ENCODE measurements around the gene CBL.

CBL gene

GRCh38 chr11:119285431-119285830 is 79.3 kb downstream of the CBL start:
- Histone ChIP-seq H3K36me3 (ENCODE audit: control insufficient read depth, insufficient read depth, low read length) (peaks cover 7% of the 10 kb centered on the region), H3K9me3 (ENCODE audit: control insufficient read depth, low read length) (no peaks in the 10 kb centered on the region), H3K27ac (ENCODE audit: insufficient read depth, low read depth, low read length, poor library complexity, severe bottlenecking) (no peak overlapping the region), H3K4me3 (ENCODE audit: insufficient read depth, low read depth, low read length) (no peak overlapping the region), H3K27me3 (ENCODE audit: control insufficient read depth, insufficient read depth, low read length, poor library complexity, severe bottlenecking) (no peaks in the 10 kb centered on the region), H3K4me1 (ENCODE audit: control insufficient read depth, insufficient read depth, low read length) (no peaks in the 10 kb centered on the region)
- WGBS, 2 experiments = 93 to 96% methylated on average over 9 of the region's 9 CpGs

DNA sequence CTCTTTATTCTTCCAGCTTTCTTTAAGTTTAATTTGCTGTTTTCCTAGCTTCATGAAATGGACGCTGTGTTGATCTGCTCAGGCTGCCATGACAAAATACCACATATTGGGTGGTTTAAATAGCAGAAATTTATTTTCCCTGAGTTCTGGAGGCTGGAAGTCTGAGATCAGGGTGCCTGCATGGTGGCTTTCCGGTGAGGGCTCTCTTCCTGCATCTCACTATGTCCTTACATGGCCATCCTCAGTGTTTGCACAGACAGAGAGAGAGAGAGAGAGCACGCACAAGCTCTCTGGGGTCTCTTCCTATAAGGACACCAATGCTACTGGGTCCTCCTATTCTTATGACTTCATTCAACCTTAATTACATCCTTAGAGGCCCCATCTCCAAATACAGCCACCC is 82.1 kb downstream of the CBL start:
- Histone ChIP-seq H3K36me3 (ENCODE audit: control insufficient read depth, insufficient read depth, low read length) (peaks cover 14% of the 10 kb centered on the region), H3K9me3 (ENCODE audit: control insufficient read depth, low read length) (no peaks in the 10 kb centered on the region), H3K27me3 (ENCODE audit: control insufficient read depth, insufficient read depth, low read length, poor library complexity, severe bottlenecking) (no peaks in the 10 kb centered on the region), H3K4me1 (ENCODE audit: control insufficient read depth, insufficient read depth, low read length) (no peaks in the 10 kb centered on the region), H3K27ac (ENCODE audit: insufficient read depth, low read depth, low read length, poor library complexity, severe bottlenecking) (no peak overlapping the region), H3K4me3 (ENCODE audit: insufficient read depth, low read depth, low read length) (no peak overlapping the region)
- 91 to 97% methylated on average over 2 to 3 of the region's 3 CpGs for WGBS, 2 experiments

GRCh38 chr11:119290894-119291497 is 84.9 kb downstream of the CBL start:
- Histone ChIP-seq H3K27me3 (ENCODE audit: control insufficient read depth, insufficient read depth, low read length, poor library complexity, severe bottlenecking) (no peaks in the 10 kb centered on the region), H3K9me3 (ENCODE audit: control insufficient read depth, low read length) (no peaks in the 10 kb centered on the region), H3K4me1 (ENCODE audit: control insufficient read depth, insufficient read depth, low read length) (no peaks in the 10 kb centered on the region), H3K27ac (ENCODE audit: insufficient read depth, low read depth, low read length, poor library complexity, severe bottlenecking) (no peak overlapping the region), H3K36me3 (ENCODE audit: control insufficient read depth, insufficient read depth, low read length) (peaks cover 8% of the 10 kb centered on the region), H3K4me3 (ENCODE audit: insufficient read depth, low read depth, low read length) (no peak overlapping the region)
- WGBS, 2 experiments = 92 to 94% methylated on average over 10 of the region's 10 CpGs

- H3K27me3 ChIP-seq (ENCODE audit: control insufficient read depth, insufficient read depth, low read length, poor library complexity, severe bottlenecking) = no peaks in the 10 kb centered on the region
- H3K4me3 ChIP-seq (ENCODE audit: insufficient read depth, low read depth, low read length) = no peak overlapping the region
- H3K9me3 ChIP-seq (ENCODE audit: control insufficient read depth, low read length) = no peaks in the 10 kb centered on the region
- no peak overlapping the region for H3K27ac ChIP-seq (ENCODE audit: insufficient read depth, low read depth, low read length, poor library complexity, severe bottlenecking)
- 93 to 94% methylated on average over 3 of the region's 3 CpGs for WGBS, 2 experiments
- H3K36me3 ChIP-seq (ENCODE audit: control insufficient read depth, insufficient read depth, low read length) = peaks cover 20% of the 10 kb centered on the region
- H3K4me1 ChIP-seq (ENCODE audit: control insufficient read depth, insufficient read depth, low read length) = no peaks in the 10 kb centered on the region
Observed at GRCh38 chr11:119293461-119293860, 87.3 kb downstream of the CBL start.

GRCh38 chr11:119295178-119295577 is 89.0 kb downstream of the CBL start:
- peaks cover 27% of the 10 kb centered on the region for H3K36me3 ChIP-seq (ENCODE audit: control insufficient read depth, insufficient read depth, low read length)
- H3K4me1 ChIP-seq (ENCODE audit: control insufficient read depth, insufficient read depth, low read length) = no peaks in the 10 kb centered on the region
- H3K27me3 ChIP-seq (ENCODE audit: control insufficient read depth, insufficient read depth, low read length, poor library complexity, severe bottlenecking) = no peaks in the 10 kb centered on the region
- no peaks in the 10 kb centered on the region for H3K9me3 ChIP-seq (ENCODE audit: control insufficient read depth, low read length)
- H3K27ac ChIP-seq (ENCODE audit: insufficient read depth, low read depth, low read length, poor library complexity, severe bottlenecking) = no peak overlapping the region
- H3K4me3 ChIP-seq (ENCODE audit: insufficient read depth, low read depth, low read length) = no peak overlapping the region
- WGBS, 2 experiments = 77 to 82% methylated on average over 3 of the region's 3 CpGs

- no peak overlapping the region for H3K4me3 ChIP-seq (ENCODE audit: insufficient read depth, low read depth, low read length)
- no peaks in the 10 kb centered on the region for H3K27me3 ChIP-seq (ENCODE audit: control insufficient read depth, insufficient read depth, low read length, poor library complexity, severe bottlenecking)
- H3K27ac ChIP-seq (ENCODE audit: insufficient read depth, low read depth, low read length, poor library complexity, severe bottlenecking) = no peak overlapping the region
- no peaks in the 10 kb centered on the region for H3K9me3 ChIP-seq (ENCODE audit: control insufficient read depth, low read length)
- peaks cover 19% of the 10 kb centered on the region for H3K36me3 ChIP-seq (ENCODE audit: control insufficient read depth, insufficient read depth, low read length)
- H3K4me1 ChIP-seq (ENCODE audit: control insufficient read depth, insufficient read depth, low read length) = no peaks in the 10 kb centered on the region
- 97% methylated on average over 3 of the region's 3 CpGs for WGBS, 2 experiments
Observed at GRCh38 chr11:119297938-119298337, 91.8 kb downstream of the CBL start.

GRCh38 chr11:119298726-119299125 is 92.6 kb downstream of the CBL start:
- Histone ChIP-seq H3K36me3 (ENCODE audit: control insufficient read depth, insufficient read depth, low read length) (peaks cover 19% of the 10 kb centered on the region), H3K27ac (ENCODE audit: insufficient read depth, low read depth, low read length, poor library complexity, severe bottlenecking) (no peak overlapping the region), H3K4me3 (ENCODE audit: insufficient read depth, low read depth, low read length) (no peak overlapping the region), H3K4me1 (ENCODE audit: control insufficient read depth, insufficient read depth, low read length) (no peaks in the 10 kb centered on the region), H3K9me3 (ENCODE audit: control insufficient read depth, low read length) (no peaks in the 10 kb centered on the region), H3K27me3 (ENCODE audit: control insufficient read depth, insufficient read depth, low read length, poor library complexity, severe bottlenecking) (no peaks in the 10 kb centered on the region)
- 95 to 97% methylated on average over 2 of the region's 2 CpGs for WGBS, 2 experiments

DNA sequence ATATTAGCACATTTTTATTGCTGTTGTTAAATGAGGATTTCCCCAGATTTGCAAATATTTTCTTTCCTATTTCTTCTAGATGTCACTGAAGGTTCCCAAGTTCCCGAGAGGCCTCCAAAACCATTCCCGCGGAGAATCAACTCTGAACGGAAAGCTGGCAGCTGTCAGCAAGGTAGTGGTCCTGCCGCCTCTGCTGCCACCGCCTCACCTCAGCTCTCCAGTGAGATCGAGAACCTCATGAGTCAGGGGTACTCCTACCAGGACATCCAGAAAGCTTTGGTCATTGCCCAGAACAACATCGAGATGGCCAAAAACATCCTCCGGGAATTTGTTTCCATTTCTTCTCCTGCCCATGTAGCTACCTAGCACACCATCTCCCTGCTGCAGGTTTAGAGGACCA is 93.3 kb downstream of the CBL start:
- Histone ChIP-seq H3K9me3 (ENCODE audit: control insufficient read depth, low read length) (no peaks in the 10 kb centered on the region), H3K4me3 (ENCODE audit: insufficient read depth, low read depth, low read length) (no peak overlapping the region), H3K27me3 (ENCODE audit: control insufficient read depth, insufficient read depth, low read length, poor library complexity, severe bottlenecking) (no peaks in the 10 kb centered on the region), H3K36me3 (ENCODE audit: control insufficient read depth, insufficient read depth, low read length) (peaks cover 19% of the 10 kb centered on the region), H3K27ac (ENCODE audit: insufficient read depth, low read depth, low read length, poor library complexity, severe bottlenecking) (no peak overlapping the region), H3K4me1 (ENCODE audit: control insufficient read depth, insufficient read depth, low read length) (no peaks in the 10 kb centered on the region)
- 94 to 98% methylated on average over 9 of the region's 9 CpGs for WGBS, 2 experiments

GRCh38 chr11:119300198-119300964 is 94.2 kb downstream of the CBL start:
- Histone ChIP-seq H3K9me3 (ENCODE audit: control insufficient read depth, low read length) (no peaks in the 10 kb centered on the region), H3K36me3 (ENCODE audit: control insufficient read depth, insufficient read depth, low read length) (peaks cover 19% of the 10 kb centered on the region), H3K27ac (ENCODE audit: insufficient read depth, low read depth, low read length, poor library complexity, severe bottlenecking) (no peak overlapping the region), H3K4me3 (ENCODE audit: insufficient read depth, low read depth, low read length) (no peak overlapping the region), H3K4me1 (ENCODE audit: control insufficient read depth, insufficient read depth, low read length) (no peaks in the 10 kb centered on the region), H3K27me3 (ENCODE audit: control insufficient read depth, insufficient read depth, low read length, poor library complexity, severe bottlenecking) (no peaks in the 10 kb centered on the region)
- WGBS, 2 experiments = 93 to 96% methylated on average over 2 to 3 of the region's 3 CpGs

DNA sequence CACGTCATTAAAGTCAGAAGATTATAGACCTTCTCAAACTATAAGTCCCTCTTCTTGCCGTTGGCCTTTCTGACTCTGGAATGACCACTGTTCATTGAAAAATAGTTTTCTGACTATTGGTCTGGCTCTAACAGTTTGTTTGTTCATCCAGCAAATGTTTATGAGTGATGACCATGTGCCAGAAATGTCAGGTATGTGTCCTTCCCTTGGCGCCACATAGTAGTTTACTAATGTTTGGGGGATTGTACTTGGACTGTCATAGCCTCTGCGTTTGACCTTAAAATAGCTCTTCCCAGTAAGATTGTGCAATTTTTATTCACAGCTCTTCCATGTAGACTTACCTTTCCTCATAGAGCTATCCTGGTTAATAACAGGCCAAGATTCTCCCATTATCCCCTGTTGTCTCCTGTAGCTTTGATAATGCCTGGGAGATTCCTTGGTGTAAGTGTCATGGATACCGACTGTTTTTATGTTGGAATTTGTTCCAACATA is 97.1 kb downstream of the CBL start:
- Histone ChIP-seq H3K4me3 (ENCODE audit: insufficient read depth, low read depth, low read length) (no peak overlapping the region), H3K36me3 (ENCODE audit: control insufficient read depth, insufficient read depth, low read length) (peaks cover 8% of the 10 kb centered on the region), H3K27me3 (ENCODE audit: control insufficient read depth, insufficient read depth, low read length, poor library complexity, severe bottlenecking) (no peaks in the 10 kb centered on the region), H3K4me1 (ENCODE audit: control insufficient read depth, insufficient read depth, low read length) (peaks cover 14% of the 10 kb centered on the region), H3K27ac (ENCODE audit: insufficient read depth, low read depth, low read length, poor library complexity, severe bottlenecking) (no peak overlapping the region), H3K9me3 (ENCODE audit: control insufficient read depth, low read length) (no peaks in the 10 kb centered on the region)
- 93 to 98% methylated on average over 4 to 5 of the region's 5 CpGs for whole genome bisulfite sequencing, 2 experiments

Measured in ectodermal cell (in vitro differentiated cells).